GM12872 (cell line): ENCODE measurements around the gene EPC1.

ENCODE experiments used
- CTCF ChIP-seq: IDR thresholded peaks from 3 replicates; pipeline ENCODE4 v1.5.1; 2011; ENCODE audit warnings: low read depth, mild to moderate bottlenecking, low read length, moderate library complexity; ENCODE audit not compliant: insufficient read depth

Gene EPC1

GRCh38 chr10:32298075-32298812, 48.7 kb downstream of the EPC1 start:
- no peak for TF ChIP-seq CTCF

GRCh38 chr10:32295027-32295426, 51.9 kb downstream of the EPC1 start:
- no peak for TF ChIP-seq CTCF

GRCh38 chr10:32293581-32293980, 53.4 kb downstream of the EPC1 start:
- no peak for TF ChIP-seq CTCF

- no peak for TF ChIP-seq CTCF
Measured at GRCh38 chr10:32279795-32280194, 67.2 kb downstream of the EPC1 start.

GRCh38 chr10:32273336-32273735, 73.6 kb downstream of the EPC1 start:
- TF ChIP-seq CTCF, result no peak

- TF ChIP-seq CTCF, result no peak
Measured at GRCh38 chr10:32271617-32272016, 75.3 kb downstream of the EPC1 start.

- TF ChIP-seq CTCF, result no peak
Measured at GRCh38 chr10:32269343-32270100, 77.4 kb downstream of the EPC1 start.
